GM12864 (cell line): ENCODE data around the gene POLR3A.
"Not testable (repeated sequence)": the region's sequence is repeated elsewhere in the genome, so short reads cannot be mapped to it uniquely, and the experiment has no call there.

Experiments
- DNase-seq: peaks from one replicate; pipeline ENCODE4 v3.0.0-alpha.2; 2011; ENCODE audit warnings: low read depth
- H3K4me3 ChIP-seq: 2 replicates; pipeline ENCODE4 v1.5.1; 2011; ENCODE audit warnings: mild to moderate bottlenecking, low read depth, low read length, control low read depth
- TF ChIP-seq, protein P1 (sequence below): IDR thresholded peaks from 2 replicates; pipeline ENCODE4 v1.5.1; 2011; ENCODE audit warnings: low read depth, mild to moderate bottlenecking, moderate library complexity, low read length, control low read depth, inconsistent platforms; ENCODE audit errors: missing control alignments

The POLR3A gene

DNA sequence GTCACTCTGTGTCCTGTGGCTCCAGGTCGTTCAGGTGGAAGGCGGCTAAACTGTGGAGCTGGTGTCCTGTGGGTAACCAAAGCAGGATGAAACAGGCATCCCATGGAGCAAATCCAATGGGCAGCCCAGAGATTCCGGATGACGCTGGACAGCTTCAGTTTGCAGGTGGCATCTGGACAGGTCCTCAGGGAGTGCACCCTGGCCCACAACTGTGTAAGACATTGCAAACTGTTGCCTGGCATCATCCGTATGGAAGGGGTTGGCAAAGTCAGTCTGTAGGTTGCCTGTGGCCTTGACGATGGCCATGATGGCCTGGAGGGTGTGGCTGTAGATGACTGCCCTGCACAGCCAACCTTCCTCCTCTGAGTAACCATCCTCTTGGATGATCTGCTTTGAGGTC is 39.8 kb upstream of the POLR3A start:
- TF ChIP-seq, protein P1, sequence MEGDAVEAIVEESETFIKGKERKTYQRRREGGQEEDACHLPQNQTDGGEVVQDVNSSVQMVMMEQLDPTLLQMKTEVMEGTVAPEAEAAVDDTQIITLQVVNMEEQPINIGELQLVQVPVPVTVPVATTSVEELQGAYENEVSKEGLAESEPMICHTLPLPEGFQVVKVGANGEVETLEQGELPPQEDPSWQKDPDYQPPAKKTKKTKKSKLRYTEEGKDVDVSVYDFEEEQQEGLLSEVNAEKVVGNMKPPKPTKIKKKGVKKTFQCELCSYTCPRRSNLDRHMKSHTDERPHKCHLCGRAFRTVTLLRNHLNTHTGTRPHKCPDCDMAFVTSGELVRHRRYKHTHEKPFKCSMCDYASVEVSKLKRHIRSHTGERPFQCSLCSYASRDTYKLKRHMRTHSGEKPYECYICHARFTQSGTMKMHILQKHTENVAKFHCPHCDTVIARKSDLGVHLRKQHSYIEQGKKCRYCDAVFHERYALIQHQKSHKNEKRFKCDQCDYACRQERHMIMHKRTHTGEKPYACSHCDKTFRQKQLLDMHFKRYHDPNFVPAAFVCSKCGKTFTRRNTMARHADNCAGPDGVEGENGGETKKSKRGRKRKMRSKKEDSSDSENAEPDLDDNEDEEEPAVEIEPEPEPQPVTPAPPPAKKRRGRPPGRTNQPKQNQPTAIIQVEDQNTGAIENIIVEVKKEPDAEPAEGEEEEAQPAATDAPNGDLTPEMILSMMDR, result no peak
- no peak overlapping the region for H3K4me3 ChIP-seq
- DNase-seq, result no peak

DNA sequence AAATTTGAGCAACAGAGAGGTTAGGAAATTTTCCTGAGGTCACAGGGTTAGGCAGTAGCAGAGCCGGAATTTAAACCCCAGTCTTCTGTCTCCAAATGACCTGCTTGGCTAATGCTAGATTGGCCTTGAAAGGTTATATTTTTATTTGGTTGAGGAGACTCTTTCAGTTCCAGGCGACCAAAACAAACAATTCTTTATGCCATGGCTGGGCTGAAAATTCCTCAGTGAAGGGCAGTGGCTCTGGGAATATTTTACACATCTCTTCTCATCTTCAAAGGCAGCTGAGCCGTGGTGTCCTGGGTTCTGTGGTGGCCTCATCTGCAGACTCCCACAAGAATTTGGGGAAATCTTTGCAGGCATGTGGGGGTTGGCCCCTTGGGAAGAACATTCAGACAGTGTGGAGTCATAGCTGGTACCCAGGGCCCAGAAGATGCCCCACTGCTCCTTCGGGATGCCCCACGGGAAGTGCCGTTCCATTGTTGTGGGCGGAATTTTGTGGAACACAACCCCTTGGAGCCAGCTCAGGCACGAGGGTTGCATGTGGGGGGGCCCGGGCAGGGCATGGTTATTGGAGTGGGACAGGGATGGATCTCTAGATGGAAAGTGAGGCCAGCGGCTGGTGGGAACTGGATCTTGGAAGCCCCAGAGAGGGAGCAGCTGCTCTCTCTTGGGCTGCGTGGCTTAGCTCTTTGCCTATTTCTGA is 37.6 kb upstream of the POLR3A start:
- TF ChIP-seq, protein P1, result no peak
- H3K4me3 ChIP-seq, result no peak overlapping the region
- no peak for DNase-seq

DNA sequence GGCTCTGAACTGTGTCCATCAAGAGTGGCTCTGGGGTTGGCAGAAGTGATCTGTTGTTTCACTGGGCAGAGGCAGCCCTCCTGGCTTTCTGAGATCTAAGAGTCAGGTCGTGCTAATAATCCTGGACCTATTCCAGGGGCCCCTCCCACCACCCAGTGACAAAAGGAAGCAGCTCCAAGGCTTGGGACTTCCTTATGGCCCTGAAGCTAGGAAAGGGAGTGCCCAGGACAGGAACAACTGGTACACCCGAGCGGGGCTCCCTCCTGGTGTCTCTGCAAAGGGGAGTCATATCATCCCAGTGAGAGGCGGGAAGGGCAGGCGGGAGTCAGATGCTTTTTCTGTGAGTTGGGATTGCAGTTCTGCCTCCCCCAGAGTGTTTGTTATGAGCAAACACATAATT is 36.7 kb upstream of the POLR3A start:
- no peak for DNase-seq
- H3K4me3 ChIP-seq, result no peak overlapping the region
- TF ChIP-seq, protein P1, result no peak

DNA sequence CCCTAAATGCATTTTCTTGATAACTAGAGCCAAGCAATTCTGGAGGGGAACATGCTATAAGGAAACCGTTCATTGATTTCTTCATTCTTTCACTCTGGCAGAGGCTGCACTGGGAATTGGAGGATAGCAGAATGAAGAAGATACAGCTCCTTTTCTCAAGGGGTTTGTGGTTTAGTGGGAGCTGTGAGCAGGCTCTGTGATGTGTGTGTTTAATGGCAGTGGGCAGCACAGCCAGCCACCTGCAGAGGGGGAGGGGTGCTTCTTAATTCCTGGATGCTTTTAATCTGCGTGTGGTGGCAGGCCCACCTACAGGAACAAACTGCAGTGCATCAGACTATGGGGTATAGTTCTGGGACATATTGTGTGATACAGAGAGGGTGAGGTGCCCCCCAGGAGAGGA is 36.3 kb upstream of the POLR3A start:
- DNase-seq, result no peak
- no peak overlapping the region for H3K4me3 ChIP-seq
- TF ChIP-seq, protein P1, result no peak

DNA sequence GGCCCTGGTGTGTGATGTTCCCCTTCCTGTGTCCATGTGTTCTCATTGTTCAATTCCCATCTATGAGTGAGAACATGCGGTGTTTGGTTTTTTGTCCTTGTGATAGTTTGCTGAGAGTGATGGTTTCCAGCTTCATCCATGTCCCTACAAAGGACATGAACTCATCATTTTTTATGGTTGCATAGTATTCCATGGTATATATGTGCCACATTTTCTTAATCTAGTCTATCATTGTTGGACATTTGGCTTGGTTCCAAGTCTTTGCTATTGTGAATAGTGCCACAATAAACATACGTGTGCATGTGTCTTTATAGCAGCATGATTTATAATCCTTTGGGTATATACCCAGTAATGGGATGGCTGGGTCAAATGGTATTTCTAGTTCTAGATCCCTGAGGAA is 35.6 kb upstream of the POLR3A start:
- H3K4me3 ChIP-seq, result not testable (repeated sequence)

DNA sequence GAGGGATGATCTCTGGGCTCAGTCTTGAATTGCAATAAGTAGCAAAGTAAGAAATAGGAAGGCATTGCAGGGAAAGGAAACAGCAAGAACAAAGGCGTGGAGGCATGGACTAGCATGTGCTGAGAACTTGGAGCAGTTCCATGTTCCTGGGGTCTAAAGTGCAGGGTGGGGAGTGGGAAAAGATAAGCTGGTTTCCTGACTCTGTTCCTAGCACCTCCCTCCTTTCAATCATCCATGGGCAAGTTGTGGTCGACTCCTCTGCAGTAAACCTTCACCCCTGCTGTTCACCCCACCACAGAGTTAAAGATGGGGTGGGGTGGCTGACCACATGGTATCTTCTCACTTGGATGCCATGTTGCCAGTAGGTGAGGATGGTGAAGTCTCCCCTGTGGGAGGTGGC is 33.9 kb upstream of the POLR3A start:
- no peak overlapping the region for H3K4me3 ChIP-seq
- no peak for DNase-seq
- TF ChIP-seq, protein P1, result no peak

More for the DNA sequence above, 35.6 kb upstream of the POLR3A start:
- DNase-seq, result not testable (repeated sequence)

DNA sequence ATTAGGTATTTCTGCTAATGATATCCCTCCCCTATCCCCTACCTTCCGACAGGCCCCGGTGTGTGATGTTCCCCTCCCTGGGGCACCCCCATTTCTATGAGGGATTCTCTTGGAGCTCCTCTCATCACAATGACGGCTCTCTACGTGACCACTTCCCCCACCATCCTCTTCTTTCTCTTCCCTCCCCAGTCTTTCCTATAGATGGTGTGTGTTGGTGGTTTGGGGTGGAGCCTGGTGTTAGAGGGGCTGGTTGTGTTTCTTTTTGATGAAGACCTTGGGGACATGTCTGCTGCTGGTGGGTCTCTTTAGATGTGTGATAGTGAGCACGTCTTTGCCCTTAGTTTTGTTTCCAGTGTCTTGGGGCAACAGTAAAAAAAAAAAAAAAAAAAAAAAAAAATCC is 33.0 kb upstream of the POLR3A start:
- no peak overlapping the region for H3K4me3 ChIP-seq
- TF ChIP-seq, protein P1, result no peak
- no peak for DNase-seq
